Ramos (cell line): Measurements from ENCODE around the gene UGT1A5.
"Not testable (repeated sequence)": the region's sequence is repeated elsewhere in the genome, so short reads cannot be mapped to it uniquely, and the experiment has no call there.

Experiments
- in situ Hi-C: fragments of 300-500 bp; cut with MboI; formaldehyde crosslinking; loops from one replicate; pipeline ENCODE4 v1.14.3; 2022; ENCODE audit warnings: low sequenced_read_pairs; ENCODE audit not compliant: unreplicated experiment

The UGT1A5 gene

DNA sequence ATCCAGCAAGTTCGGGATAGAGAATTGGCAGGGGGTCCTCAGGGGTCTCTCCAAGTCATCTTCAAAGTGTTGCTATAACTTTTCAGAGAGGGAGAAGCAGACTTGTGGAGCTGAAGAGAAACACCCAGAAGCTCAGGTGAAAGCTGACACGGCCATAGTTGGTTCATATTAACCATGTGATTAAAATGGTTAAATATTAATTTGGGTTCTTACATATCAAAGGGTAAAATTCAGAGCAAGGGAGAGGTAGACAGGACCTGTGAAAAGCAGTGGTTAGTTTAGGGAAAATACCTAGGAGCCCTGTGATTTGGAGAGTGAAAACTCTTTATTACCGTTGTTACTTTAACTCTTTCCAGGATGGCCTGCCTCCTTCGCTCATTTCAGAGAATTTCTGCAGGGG lies 20.1 kb upstream of the UGT1A5 start, which contains the start of gene UGT1A6:
TSS of gene UGT1A6 (plus strand) at position 243 of the 400 bp plus-strand sequence. CDS start at position 358, 115 bp downstream.
- in situ Hi-C loops: no loop called here

DNA sequence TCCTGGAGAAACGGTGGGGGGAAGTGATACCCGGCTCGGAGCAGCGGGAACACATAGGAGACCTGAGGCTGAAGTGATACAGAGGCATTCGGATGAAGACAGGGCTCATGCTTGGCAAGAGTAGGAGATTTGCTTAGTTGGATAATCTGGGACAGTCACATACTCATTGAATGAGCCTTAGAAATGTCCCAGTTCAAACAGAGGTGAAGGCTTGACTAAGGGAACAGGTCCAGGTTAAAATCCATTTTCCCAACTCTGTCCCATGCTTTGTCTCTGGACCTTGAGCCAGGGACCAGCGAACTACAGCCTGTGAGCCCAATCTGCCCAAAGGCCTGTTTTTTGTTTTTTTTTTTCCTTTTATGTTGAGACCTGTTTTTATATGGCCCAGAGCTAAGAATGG lies 18.7 kb upstream of the UGT1A5 start:
- in situ Hi-C loops: no loop called here

DNA sequence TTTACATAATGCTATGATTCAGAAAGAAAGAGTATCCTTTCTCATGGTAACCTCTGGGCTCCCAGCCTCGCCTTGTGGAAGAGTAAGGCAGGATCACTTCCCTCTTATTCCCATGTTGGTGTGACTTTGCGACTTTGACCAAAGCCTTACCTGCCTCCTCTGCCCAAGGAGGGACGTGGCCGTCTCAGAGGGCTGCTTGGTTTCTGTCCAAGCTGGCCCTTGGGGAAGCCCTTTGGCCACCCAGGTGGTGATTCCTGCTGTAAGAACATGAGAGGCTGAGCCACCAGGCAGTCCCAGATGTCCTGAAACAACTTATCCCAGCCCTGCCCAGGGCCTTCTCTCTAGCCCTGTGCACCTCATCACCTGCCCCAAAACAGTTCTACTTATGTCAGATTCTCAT lies 14.0 kb upstream of the UGT1A5 start:
- in situ Hi-C loops: no loop called here

DNA sequence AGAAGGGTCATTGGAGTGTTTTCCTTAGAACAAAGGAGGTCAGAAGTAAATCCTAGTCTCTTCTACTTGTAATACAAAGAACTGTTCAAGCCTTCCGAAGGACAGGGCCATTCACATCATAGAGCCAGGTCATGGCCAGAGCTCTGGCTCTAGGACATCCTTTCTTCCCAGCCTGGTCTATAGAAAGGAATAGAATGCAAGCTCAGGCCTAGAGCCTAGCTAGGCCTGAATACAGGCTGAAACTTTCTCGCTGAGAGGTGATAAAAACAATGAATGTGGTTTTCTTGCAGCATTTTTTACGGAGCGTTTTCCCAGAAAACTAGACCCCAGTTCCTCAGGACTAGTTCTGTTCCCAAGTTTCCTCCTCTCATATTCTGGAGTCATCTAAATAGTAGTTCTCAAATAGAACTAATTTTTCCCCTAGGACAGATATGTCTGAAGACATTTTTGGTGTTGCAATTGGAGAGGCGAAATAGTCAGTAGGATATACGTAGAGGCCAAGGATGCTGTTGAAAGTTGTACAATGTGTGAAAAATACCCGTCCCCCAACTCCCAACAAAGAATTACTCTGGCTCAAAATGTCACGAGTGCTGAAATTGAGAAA lies 13.2 kb upstream of the UGT1A5 start:
- in situ Hi-C loops: no loop called here

DNA sequence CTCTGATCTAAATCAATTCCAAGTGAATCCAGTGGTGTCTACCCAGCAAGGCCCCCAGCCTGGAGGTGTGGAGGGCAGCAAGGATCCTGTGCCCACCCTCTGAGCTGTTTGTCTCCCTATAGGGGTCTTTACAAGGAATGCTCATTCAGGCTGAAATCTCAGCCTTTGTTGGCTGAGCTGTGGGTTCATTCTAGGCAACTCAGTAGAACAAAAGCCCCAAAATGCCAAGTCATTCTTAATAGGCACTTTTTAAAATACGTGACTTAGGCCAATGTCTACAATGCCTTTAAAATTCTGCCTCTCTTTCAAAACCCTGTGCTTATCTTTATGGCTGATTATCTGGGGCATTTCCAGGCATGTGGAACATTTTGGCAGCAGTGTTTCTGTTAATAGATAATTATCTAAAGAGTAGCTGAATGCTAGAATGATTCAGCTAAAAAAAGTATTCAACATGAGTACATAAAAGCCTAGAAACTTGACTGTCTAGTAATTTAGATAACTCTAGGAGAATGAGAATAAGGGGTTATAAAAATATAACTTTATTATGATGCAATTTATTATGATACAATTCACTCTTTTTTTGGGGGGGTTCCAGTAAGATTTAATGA lies 12.6 kb upstream of the UGT1A5 start:
- in situ Hi-C loops: no loop called here

DNA sequence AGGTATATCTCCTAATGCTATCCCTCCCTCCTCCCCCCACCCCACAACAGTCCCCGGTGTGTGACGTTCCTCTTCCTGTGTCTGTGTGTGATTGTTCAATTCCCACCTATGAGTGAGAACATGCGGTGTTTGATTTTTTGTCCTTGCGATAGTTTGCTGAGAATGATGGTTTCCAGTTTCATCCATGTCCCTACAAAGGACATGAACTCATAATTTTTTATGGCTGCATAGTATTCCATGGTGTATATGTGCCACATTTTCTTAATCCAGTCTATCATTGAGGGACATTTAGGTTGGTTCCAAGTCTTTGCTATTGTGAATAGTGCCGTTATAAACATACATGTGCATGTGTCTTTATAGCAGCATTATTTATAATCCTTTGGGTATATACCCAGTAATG lies 11.9 kb upstream of the UGT1A5 start:
- in situ Hi-C loops: not testable (repeated sequence)

DNA sequence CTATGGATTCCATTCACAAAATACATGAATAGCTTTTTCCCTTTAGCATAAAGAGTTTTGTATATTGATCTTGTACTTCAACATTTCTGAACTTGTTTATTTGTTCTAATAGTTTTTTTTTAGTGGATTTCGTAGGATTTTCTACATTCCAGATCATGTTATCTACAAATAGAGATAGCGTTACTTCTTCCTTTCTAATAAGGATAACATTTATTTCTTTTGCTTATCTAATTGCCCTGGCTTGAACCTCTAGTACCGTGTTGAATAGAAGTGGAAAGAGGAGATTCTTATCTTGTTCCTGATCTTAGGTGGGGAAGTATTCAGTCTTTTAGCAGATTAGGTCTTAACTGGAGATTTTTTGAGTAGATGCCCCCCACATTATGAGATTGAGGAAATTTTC lies 10.5 kb upstream of the UGT1A5 start:
- in situ Hi-C loops: no loop called here

DNA sequence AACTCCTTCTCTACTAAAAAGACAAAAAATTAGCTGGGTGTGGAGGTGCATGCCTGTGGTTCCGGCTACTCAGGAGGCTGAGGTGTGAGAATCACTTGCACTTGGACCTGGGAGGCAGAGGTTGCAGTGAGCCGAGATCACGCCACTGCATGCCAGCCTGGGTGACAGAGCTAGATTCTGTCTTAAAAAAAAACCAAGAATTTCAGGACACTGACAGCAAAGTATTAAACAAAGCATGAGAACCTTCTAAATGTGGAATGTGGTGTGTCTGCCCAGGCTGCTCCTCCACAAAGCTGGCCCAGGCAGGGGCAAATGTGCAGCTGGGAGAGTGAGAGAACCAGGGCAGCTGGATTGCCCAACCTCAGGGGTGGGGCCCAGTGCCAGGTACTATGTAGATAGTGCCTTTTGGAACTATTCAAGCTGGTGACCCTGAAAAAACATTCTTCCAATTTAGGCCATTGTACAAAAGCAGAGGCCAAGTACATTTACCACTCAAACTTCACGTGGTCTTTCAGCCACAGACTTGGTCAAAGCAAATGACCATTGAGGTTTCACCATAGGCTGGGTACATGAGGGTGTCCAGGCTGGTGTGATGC lies 6.7 kb upstream of the UGT1A5 start:
- in situ Hi-C loops: no loop called here

DNA sequence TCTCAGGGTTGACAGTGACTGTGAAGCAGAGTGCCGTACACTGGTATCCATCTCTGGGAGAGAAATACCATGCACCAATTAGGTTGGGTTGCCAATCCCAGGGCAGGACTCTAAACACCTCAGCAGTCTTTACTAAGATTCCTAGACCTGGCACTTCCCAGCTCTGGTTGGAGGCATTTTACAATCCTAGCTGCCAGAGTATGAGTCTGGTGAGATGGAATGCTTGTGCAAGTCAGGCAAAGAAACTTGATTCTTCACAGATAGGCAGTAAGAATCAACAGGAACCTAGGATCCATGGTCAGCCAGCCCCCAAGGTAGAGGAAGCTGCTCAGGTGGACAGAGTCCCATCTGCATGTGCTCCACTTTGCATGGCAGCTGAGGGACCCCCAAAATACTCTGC lies 6.0 kb upstream of the UGT1A5 start:
- in situ Hi-C loops: no loop called here

DNA sequence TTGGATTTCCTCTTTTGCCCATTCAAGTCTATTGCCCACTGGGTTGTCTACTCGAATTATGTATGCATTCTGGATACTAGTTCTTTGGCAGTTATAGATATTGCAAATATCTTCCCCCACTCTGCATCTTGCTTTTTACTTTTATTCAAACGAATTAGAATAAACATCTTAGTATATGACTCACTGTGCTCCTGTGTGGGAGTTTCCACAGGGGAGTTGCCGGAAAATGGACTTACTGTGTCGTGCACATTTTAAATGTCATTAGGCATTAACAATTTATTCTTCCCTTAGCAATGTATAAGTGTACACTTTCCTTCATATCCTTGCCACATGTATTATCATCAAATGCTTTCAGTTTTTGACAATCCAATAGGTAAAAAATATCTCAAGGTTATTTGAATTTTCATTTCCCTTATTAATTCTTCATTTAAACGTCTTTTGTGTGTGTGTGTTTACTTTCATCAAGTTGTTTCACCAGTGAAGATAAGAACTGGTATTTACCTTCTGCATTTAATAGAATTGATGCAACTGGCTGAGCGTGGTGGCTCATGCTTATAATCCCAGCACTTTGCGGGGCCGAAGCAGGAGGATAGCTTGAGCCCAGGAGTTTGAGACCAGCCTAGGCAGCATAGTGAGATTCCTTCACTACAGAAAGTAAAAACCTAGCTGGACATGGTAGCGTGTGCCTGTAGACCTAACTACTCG lies 4.6 kb upstream of the UGT1A5 start:
- in situ Hi-C loops: no loop called here

DNA sequence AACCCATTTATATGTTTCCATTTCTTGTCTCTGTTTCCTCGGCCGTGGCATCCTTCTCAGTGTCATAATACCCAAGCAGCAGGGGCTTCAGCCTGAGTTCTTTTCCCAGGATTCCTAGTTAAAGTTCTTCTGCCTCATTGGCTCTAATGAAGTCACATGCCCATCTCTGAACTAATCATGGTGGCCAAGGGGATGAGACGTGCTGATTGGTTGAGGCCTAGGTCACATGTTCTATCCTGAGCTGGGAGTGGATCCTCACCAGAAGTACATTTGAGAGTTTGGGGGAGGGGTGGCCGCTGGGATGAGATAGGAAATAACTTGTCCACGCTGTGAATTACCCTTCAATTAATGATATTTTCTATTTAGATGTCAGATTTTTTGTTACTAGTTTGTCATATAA lies 3.8 kb upstream of the UGT1A5 start:
- in situ Hi-C loops: no loop called here

DNA sequence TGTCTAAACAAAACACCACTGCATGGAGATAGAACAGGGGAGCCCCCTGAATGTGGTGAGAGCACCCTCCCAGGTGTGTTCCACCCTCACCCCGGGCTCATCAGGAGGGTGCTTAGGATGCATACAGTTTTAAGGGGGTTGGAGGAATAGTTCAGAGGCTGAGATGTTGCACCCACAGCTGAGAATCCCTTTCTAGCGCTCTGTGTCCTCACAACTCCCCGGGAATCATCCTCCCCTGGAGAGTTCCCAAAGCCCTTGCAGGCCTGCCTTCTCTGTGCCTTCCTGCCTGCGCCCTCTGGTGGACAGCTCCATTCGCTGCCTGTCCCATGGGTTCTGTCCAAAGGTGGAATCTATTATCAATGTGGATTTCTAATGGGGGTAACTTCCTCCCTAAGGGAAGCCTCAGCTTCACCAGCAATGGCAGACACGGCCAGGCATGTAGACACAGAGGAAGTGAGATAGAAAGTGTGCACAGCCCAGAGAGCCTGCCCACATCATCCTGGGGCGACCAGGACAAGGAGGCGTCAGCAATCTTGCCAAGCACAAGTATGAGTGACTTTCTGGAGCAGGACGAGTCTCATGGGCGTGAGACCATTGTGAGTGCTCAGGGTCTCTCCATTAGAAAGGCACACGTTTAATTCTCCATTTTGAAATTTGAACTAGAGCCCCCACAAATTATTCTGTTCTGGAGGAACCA lies 1.2 kb upstream of the UGT1A5 start:
- in situ Hi-C loops: no loop called here

DNA sequence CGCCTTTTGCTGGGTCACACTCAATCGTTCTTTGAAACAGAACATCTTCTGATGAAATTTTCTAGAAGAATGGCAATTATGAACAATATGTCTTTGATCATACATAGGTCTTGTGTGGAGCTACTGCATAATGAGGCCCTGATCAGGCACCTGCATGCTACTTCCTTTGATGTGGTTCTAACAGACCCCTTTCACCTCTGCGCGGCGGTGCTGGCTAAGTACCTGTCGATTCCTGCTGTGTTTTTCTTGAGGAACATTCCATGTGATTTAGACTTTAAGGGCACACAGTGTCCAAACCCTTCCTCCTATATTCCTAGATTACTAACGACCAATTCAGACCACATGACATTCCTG lies 532 bp downstream of the UGT1A5 start:
- in situ Hi-C loops: no loop called here

DNA sequence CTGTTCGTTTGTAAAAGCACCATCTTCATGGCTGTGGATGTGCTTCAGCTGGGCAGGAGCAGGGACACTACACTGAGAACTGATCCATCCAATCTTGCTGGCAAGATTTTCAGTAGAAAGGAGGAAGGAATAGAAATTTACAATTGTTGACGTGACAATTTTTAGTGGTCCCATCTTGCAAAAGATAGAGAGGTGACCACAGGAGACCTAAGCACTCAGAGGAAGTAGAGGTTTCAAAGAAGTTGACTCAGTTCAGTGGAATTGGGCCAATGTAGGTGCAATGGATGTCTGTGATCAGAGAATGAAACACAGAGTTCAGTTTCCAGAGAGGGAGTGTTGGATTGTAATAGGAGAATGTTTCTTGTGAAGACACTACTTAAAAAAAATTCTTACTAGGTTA lies 1.4 kb downstream of the UGT1A5 start:
- in situ Hi-C loops: no loop called here

DNA sequence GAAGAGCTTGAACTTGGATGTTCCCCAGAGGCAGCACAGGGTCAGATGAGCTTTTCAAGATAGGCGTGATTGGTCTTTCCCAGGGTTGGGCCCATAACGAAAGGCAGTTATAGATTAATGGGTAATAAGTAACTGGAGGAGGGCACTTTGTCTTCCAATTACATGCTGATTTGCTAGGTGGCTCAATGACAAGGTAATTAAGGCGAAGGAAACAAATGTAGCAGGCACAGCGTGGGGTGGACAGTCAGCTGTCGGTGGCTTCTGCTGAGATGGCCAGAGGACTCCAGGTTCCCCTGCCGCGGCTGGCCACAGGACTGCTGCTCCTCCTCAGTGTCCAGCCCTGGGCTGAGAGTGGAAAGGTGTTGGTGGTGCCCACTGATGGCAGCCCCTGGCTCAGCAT lies 5.8 kb downstream of the UGT1A5 start, which contains the start of gene UGT1A4:
TSS of gene UGT1A4 (plus strand) at position 185 of the 400 bp plus-strand sequence. CDS start at position 270, 85 bp downstream.
- in situ Hi-C loops: no loop called here

DNA sequence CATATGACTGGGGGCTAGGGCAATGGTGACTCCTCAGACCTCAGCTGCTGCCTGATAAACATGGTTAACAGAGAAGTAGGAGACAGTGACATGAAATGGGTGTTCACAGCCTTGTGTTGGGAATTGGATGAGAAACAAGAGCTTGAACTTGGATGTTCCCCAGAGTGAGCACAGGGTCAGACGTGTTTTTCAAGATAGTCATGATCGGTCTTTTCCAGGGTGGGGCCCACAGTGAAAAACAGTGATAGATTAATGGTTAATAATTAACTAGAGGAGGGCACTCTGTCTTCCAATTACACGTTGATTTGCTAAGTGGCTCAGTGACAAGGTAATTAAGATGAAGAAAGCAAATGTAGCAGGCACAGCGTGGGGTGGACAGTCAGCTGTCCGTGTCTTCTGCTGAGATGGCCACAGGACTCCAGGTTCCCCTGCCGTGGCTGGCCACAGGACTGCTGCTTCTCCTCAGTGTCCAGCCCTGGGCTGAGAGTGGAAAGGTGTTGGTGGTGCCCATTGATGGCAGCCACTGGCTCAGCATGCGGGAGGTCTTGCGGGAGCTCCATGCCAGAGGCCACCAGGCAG lies 16.1 kb downstream of the UGT1A5 start, which contains the start of gene UGT1A3:
TSS of gene UGT1A3 (plus strand) at position 320 of the 579 bp plus-strand sequence. CDS start at position 405, 85 bp downstream.
- in situ Hi-C loops: no loop called here

DNA sequence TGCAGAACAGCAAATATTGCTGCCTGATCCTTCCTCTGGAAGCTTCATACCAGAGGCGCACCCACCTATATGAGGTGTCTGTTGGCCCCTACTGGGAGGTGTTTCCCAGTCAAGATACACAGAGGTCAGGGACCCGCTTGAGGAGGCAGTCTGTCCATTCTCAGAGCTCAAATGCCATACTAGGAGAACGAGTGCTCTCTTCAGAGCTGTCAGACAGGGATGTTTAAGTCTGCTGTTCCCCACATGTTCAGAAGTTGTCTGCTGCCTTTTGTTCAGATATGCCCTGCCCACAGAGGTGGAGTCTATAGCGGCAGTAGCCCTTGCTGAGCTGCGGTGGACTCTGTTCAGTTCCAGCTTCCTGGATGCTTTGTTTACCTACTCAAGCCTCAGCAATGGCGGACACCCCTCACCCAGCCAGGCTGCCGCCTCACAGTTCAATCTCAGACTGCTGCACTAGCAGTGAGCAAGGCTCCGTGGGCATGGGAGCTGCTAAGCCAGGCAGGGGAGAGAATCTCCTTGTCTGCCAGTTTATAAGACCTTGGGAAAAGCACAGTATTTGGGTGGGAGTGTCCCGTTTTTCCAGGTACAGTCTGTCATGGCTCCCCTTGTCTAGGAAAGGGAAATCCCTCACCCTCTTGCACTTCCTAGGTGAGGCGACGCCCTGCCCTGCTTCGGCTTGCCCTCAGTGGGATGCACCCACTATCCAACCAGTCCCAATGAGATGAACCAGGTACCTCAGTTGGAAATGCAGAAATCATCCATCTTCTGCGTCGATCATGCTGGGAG lies 24.4 kb downstream of the UGT1A5 start:
- in situ Hi-C loops: not testable (repeated sequence)

DNA sequence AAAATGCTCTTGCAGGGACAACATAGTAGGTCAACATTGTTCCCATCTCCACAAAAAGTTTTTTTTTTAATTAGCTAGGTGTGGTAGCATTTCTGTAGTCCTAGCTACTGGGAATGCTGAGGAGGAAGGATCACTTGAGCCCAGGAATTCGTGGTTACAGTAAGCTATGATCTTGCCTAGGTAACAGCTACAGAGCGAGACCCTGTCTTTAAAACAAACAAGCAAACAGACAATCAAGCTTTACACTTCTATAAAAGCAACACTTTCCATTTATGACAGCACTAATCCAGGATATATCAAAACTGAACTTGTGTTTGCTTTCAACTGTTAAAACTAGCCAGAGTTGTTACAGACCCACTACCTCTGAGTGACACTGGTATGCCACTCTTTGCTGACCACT lies 28.2 kb downstream of the UGT1A5 start:
- in situ Hi-C loops: no loop called here

DNA sequence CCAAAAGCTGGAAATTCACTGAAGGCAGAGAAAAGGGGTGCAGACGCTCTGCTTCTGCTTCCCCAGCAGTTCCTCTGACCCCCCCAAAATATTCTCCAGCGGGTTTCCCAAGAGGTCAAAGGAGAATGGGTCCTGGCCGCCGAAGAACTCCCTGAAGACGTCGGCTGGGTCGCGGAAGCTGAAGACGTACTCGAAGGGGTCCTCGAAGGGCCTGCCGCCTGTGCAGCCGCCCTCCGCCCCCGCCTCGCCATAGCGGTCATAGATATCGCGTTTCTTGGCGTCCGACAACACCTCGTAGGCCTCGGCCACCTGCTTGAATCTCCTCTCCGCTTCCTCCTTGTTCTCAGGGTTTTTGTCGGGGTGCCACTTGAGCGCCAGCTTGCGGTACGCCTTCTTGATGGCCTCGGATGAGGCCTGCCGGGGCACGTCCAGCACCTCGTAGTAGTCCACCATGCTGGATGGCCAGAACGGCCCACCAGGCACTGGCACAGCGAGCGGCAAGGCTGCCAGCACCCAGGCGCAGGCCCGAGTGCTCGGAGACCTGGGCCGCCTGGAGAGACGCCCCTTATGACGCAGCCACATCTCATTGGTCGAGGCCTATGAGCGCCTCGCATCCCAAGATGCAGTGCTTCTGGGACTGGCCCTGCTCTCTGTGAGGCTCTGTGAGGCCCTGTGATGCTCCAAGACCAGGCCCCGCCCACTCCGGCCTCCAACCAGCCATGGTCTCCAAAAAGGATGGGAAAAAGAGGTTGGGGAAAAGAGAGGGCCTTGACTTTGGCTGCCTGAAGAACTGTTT lies 31.0 kb downstream of the UGT1A5 start:
- in situ Hi-C loops: no loop called here
